ENCODE results near the gene ENTPD2. TPM values are rescaled to one million over a fixed set of nuclear protein-coding genes. Genes with fewer than 3 reads are reported as not detected.

ENTPD2 gene
- total and polyA plus RNA-seq, 10 of the 15 experiments (the other 5 are each of a cell fraction or from before 2014, with no cell fraction given) = 0.15 to 1.8 (median 0.65) TPM; not detected in 2

DNA sequence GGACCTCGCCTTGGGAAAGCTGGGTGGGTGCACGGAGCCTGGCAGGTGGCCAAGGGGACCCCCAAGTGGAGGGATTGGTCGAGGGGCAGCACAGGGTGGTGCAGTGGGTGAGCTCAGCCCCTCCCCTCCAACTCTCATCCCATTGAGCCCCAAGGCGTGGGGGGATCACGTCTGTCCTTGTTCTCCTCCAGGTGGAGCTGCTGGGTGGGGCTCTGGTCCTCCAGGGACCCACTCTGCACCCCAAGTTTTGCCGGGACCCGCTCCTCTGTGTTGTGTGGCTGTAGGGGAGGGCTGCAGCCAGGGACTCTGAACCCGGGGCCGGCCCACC is 18.4 kb downstream of the ENTPD2 start:
- H3K4me3 ChIP-seq = no peak overlapping the region
- FAIRE-seq = no peak
- H3K27ac ChIP-seq (ENCODE audit: control insufficient read depth, insufficient read depth) = no peak overlapping the region
- ChIA-PET RAD21 (ENCODE audit: unreplicated experiment) (interaction anchor here (0.9 to 3.8 kb wide), 21 partner anchors 10 to 294 kb away, joined by 3 to 109 read pairs (median 6); partner anchors contain the start of genes AJM1, SAPCD2 and TMEM141), CTCF (interaction anchor here (0.6 to 4.4 kb wide), 50 partner anchors 9 to 327 kb away, joined by 3 to 163 read pairs (median 5); partner anchors contain the start of genes AJM1, CLIC3, FBXW5 and NPDC1), POLR2A (interaction anchor here (1.0 to 2.6 kb wide), 6 partner anchors 9 to 245 kb away, joined by 3 to 19 read pairs (median 4); partner anchors contain the start of gene TMEM141), SMC1A (ENCODE audit: uncharacterized antibody, unreplicated experiment) (interaction anchor here (0.7 to 5.2 kb wide), 21 partner anchors 12 to 269 kb away, joined by 3 to 77 read pairs (median 5); partner anchors contain the start of genes CLIC3 and TMEM141)
- no peaks in the 10 kb centered on the region for H3K36me3 ChIP-seq (ENCODE audit: control insufficient read depth in 2 of 2, insufficient read depth in 2 of 2, low read length in 1 of 2)
- peaks cover 31% of the 10 kb centered on the region for H3K4me1 ChIP-seq (ENCODE audit: control insufficient read depth, insufficient read depth, low read length)
- H3K9ac ChIP-seq (ENCODE audit: control insufficient read depth, insufficient read depth, low read length) = no peak overlapping the region
- no peaks in the 10 kb centered on the region for H3K27me3 ChIP-seq (replicated peaks in 1 of 2; ENCODE audit: control insufficient read depth in 2 of 2, insufficient read depth in 2 of 2, low read length in 1 of 2)
- intact Hi-C loops (cut with micrococcal nuclease; ENCODE audit: unreplicated experiment) = loop anchor here (1.0 to 5.0 kb wide), 3 partner anchors 87 to 248 kb away; partner anchors contain the start of gene PHPT1
- peak overlapping the region; percentile 79 for H3K4me2 ChIP-seq (ENCODE audit: control insufficient read depth, insufficient read depth)
- no peak for DNase-seq (ENCODE audit: low read depth, low spot score)
- ATAC-seq = no peak
- TF ChIP-seq JUND (IDR thresholded peaks at IDR 0.05; ENCODE audit: low read depth, low read length) = no peak
- 0 out of 2 replicates have a peak, but pooled peaks have one; percentile 2 for TF ChIP-seq CHD2 (IDR thresholded peaks at IDR 0.05; ENCODE audit: borderline replicate concordance, low read depth, low read length)
- no peak for TF ChIP-seq FOXM1 (IDR thresholded peaks at IDR 0.05; ENCODE audit: low read depth, low read length)
- no TSS peak for BruUV-seq (replicated peaks)
- H4K20me1 ChIP-seq (ENCODE audit: control insufficient read depth, insufficient read depth) = no peaks in the 10 kb centered on the region
- 24% methylated on average over 9 of the region's 9 CpGs for WGBS (ENCODE audit: insufficient coverage, insufficient replicate concordance, low lambda C conversion rate, missing lambda C conversion rate)
- in situ Hi-C loops (cut with MboI) = loop anchor here (5.0 kb wide), 2 partner anchors 88 to 238 kb away; partner anchors contain the start of genes C8G and CCDC183
- no peak overlapping the region for H2AFZ ChIP-seq (ENCODE audit: control insufficient read depth, low read depth, low read length)
- no peaks in the 10 kb centered on the region for H3K79me2 ChIP-seq (ENCODE audit: control insufficient read depth, insufficient read depth, low read length)
- H3K9me3 ChIP-seq (replicated peaks; ENCODE audit: control insufficient read depth, insufficient read depth, low read length) = no peaks in the 10 kb centered on the region
